ENCODE data around the gene TNP2.
A peak's percentile ranks its signal among the peaks of the same experiment; 100 is the strongest.

TNP2 gene

GRCh38 chr16:11254913-11255736, 14.0 kb downstream of the TNP2 start:
- peak; percentile 69 for DNase-seq

DNA sequence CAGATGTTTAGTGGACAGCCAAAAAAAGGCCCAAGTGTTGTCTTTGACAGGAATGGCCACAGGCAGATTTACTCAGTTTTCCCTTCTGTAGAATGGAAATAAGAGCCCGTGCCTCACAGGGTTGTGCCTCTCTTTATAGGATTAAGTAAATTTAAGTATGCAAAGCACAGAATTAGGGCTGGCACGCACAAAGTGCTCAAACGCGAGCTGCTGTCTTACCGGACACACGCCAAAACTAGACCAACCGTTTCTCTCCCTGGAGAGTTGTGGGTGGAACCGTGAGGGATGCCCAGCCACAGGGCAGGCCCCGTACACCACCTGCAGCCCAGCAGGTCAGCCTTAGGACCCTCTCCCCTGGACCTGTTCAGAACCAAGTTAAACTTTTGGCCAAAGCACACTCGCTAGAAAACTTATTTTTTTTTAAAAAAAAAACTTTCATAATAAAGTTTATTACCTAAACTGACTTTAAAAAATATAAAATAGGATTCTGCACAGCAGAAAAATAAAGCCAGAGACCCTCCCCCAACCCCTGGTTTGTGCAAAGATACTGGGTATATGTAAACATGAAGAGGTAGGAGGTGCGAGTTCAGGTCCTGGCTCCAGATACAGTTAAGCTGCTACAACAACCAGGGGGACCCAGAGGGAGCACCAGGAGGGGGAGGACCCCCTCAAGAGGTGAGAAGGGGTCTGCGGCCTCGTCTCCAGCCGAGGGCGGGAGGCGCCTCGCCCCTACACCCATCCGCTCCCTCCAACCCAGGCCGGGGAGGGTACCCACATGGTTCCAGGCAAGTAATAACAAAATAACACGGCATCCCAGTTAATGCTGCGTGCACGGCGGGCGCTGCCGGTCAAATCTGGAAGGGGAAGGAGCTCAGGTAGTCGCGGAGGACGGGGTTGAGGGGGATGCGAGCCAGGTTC, 14.9 kb downstream of the TNP2 start:
- DNase-seq = peak; percentile 29

- peak; percentile 73 for DNase-seq
Observed at GRCh38 chr16:11253009-11253994, 15.8 kb downstream of the TNP2 start.

- peak; percentile 22 for DNase-seq
Observed at GRCh38 chr16:11252482-11252931, 16.6 kb downstream of the TNP2 start.

DNA sequence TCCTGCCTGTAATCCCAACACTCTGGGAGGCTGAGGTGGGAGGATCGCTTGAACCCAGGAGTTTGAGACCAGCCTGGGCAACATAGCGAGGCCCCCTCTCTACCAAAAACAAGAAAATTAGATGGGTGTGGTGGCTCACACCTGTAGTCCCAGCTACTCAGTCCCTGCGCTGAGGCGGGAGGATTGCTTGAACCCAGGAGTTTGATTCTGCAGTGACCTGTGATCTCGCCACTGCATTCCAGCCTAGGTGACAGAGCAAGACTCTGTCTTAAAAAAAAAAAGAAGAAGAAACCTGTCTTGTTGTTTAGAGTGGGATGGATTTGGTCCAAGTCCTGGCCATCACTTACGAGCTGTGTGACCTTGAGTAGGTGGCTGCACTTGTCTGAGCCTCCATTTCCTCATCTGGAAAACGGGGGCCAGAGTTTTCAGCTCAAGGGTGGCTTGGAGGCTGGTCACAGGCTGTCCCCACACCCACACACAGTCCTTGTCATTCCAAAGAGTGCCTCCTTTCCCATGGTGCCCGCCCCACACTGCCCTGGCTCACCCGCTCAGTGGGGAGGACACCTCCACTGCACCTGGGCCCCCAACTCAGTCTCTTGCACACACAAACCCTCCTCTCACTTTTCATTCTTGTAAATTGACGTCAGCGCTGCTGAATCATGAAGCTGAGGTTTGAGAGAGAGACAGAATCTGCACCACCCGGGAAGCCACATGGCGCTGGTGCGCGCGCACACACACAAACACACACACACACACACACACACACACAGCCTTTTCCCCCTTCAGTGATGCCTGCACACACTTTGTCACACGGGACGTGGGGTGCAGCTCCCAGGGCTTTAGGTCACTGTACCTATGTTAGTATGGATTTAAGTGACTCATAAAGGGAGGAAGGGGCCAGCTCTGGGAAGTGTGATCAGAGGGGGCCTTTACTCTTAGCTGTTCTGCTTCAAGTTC, 17.3 kb downstream of the TNP2 start:
- peak; percentile 85 for DNase-seq

- no peak for DNase-seq
Observed at GRCh38 chr16:11250786-11251524, 18.2 kb downstream of the TNP2 start.

GRCh38 chr16:11250091-11250785, 18.9 kb downstream of the TNP2 start:
- DNase-seq = no peak

DNA sequence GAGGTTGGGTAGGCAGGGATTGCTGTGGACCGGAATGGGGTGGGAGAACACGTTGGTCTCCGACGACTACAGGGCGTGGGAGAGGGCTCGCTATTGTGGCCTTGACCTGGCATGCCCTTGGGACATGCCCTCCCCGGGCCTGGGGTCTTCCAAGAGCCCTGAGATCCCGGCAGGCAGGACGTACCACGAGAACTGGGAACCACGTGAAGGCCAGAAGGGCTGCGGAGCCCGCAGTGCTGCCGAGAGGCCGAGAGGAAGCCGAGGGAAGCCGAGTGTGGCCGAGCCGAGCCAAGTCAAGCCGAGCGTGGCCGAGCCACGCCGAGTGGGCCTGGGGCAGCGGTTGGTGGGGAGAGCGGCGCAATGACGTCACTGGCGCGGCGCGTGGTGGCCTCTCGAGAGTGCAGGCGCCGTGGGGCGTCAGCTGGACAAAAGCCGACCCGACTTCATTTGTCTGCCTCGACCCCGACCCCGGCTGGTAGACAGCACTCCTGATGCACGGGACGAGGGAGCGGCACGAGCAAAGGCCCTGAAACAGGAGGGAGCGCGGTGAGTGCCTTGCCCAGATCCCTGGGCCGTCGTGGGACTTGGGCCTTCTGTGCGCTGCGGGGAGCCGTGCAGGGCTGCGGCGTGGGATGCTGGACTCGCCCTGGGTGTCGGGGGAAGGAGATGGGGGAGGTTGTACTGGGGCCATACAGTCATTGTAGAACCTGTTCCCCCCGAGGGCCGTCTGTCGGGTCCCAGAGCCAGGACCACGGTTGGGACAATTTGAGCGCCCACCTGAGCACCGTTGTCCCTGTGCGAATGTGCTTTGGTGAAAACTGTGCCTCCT, 19.7 kb downstream of the TNP2 start:
- DNase-seq = no peak

- DNase-seq = no peak
Observed at GRCh38 chr16:11248133-11248532, 21.0 kb downstream of the TNP2 start.

GRCh38 chr16:11245988-11246387, 23.1 kb downstream of the TNP2 start:
- no peak for DNase-seq

- no peak for DNase-seq
Observed at GRCh38 chr16:11245222-11245737, 23.8 kb downstream of the TNP2 start.

GRCh38 chr16:11242658-11243057, 26.5 kb downstream of the TNP2 start:
- no peak for DNase-seq

DNA sequence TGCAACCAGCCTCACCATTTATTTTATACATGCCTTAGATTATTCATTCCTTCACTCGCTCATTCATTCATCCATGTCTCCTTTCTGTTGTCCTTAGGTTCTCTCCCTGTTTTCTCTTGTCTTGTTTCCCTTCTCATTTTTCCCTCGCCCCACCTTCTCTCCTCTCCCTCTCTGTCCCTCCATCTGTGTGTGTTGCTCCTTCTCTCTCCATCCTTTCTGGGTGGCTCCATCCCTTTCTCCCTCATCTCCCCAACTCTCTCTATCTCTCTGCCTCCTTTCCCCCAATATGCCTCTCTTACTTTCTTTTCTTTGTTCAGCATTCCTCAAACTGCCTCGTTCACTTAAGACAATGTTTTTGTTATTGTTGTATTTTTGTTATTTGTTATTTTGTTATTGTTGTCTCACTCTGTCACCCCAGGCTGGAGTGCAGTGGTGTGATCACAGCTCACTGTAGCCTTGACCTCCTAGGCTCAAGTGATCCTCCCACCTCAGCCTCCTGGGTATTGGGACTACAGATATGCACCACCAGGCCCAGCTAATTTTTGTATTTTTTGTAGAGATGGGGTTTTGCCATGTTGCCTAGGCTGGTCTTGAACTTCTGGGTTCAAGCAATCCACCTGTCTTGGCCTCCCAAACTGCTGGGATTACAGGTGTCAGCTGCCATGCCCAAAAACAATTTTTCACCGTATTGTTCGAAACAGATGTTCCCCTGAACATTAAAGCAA, 27.5 kb downstream of the TNP2 start:
- DNase-seq = no peak

GRCh38 chr16:11240636-11241473, 28.3 kb downstream of the TNP2 start:
- DNase-seq = peak; percentile 29

DNA sequence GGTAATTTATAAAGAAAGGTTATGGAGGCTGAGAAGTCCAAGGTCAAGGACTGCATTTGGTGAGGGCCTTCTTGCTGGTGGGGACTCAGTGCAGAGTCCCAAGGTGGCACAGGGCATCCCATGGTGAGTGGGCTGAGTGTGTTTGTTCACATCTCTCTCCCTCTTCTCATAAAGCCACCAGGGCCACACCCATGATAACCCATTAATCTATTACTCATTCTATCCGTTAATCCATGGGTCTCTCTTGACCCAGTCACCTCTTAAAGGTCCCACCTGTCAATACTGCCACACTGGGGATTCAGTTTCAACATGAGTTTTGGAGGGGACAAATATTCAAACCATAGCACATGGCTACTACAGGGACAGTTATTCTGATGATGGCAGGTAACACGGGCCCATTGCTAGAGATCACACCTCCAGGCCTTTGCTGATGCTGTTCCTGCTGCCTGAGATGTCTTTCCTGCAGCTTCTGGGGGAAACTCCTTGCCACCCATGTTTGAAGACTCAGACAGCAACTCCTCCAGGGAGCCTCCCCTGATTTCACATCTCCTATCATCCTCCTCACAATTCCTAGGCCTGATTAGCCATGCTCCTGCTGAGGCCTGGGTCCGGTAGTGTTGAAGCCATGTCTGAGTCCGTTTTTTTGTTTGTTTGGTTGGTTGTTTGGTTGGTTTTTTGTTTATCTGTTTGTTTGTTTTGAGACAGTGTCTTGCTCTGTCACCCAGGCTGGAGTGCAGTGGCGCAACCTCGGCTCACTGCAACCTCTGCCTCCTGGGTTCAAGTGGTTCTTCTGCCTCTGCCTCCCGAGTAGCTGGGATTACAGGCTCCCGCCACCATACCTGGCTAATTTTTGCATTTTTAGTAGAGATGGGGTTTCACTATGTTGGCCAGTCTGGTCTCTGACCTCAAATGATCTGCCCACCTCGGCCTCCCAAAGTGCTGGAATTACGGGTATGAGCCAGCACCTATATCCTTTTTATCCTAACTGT, 29.2 kb downstream of the TNP2 start:
- DNase-seq = no peak
